GM12878 (cell line): ENCODE measurements around the gene OR6C75.
"Not testable (repeated sequence)": the region's sequence is repeated elsewhere in the genome, so short reads cannot be mapped to it uniquely, and the experiment has no call there.

ENCODE experiments used
- EP300 ChIP-seq, 2 experiments: fragments of 150-350 bp in 1 of 2; IDR thresholded peaks; 2 replicates each; pipeline ENCODE4 v1.6.1; 2011 to 2012; ENCODE audit warnings: low read depth in 2 of 2, low read length in 2 of 2, borderline replicate concordance in 1 of 2, improper control_type of control experiment in 1 of 2, inconsistent platforms in 1 of 2; ENCODE audit not compliant: control insufficient read depth in 1 of 2
- EZH2 ChIP-seq: IDR thresholded peaks from 2 replicates; pipeline ENCODE4 v1.6.1; 2012; ENCODE audit warnings: low read depth, mild to moderate bottlenecking, control low read depth, inconsistent platforms, low read length, borderline replicate concordance; ENCODE audit not compliant: control insufficient read depth
- HDAC2 ChIP-seq: fragments of 200-600 bp; sonication (generic); IDR thresholded peaks from 2 replicates; pipeline ENCODE4 v1.6.1; 2017
- MEF2A ChIP-seq: IDR thresholded peaks from 2 replicates; pipeline ENCODE4 v1.6.1; 2011; ENCODE audit warnings: low read depth, mild to moderate bottlenecking, low read length, moderate library complexity; ENCODE audit not compliant: insufficient read depth
- SIN3A ChIP-seq: IDR thresholded peaks from 2 replicates; pipeline ENCODE4 v1.6.1; 2012; ENCODE audit warnings: low read depth, low read length, improper control_type of control experiment
- SRF ChIP-seq, 2 experiments: IDR thresholded peaks; 2 replicates each; pipeline ENCODE4 v1.6.1; 2011; ENCODE audit warnings: low read depth in 2 of 2, low read length in 2 of 2, mild to moderate bottlenecking in 1 of 2, moderate library complexity in 1 of 2
- TF ChIP-seq, protein P1 (sequence below), 3 experiments: IDR thresholded peaks in 2 of 3; conservative IDR thresholded peaks in 1 of 3; 2 replicates each; pipeline ENCODE4 v1.5.1; 2011; ENCODE audit warnings: low read depth in 3 of 3, low read length in 3 of 3, mild to moderate bottlenecking in 3 of 3, control low read depth in 2 of 3, moderate library complexity in 2 of 3, inconsistent platforms in 1 of 3, mixed read lengths in 1 of 3; ENCODE audit not compliant: control insufficient read depth in 2 of 3, insufficient read depth in 1 of 3; ENCODE audit errors: extremely low read depth in 1 of 3

DNA sequence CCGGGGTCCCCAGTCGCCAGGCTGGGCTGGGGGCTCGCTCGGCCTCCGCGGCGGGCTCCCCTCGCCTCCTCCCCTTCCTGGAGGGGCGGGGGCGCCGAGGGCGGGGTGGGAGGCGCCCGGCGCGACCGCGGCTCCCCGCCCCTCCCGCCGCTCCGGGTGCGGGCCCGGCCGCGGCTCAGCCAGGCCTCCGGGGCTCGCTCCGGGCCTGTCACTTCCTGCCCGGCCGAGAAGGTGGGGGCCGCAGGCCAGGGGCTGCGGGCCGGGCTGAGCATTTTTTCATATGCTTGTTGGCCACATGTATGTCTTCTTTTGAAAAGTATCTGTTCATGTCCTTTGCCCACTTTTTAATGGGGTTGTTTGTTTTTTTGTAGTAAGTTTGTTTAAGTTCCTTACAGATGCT lies 52.1 kb downstream of the OR6C75 start:
- TF ChIP-seq, protein P1, sequence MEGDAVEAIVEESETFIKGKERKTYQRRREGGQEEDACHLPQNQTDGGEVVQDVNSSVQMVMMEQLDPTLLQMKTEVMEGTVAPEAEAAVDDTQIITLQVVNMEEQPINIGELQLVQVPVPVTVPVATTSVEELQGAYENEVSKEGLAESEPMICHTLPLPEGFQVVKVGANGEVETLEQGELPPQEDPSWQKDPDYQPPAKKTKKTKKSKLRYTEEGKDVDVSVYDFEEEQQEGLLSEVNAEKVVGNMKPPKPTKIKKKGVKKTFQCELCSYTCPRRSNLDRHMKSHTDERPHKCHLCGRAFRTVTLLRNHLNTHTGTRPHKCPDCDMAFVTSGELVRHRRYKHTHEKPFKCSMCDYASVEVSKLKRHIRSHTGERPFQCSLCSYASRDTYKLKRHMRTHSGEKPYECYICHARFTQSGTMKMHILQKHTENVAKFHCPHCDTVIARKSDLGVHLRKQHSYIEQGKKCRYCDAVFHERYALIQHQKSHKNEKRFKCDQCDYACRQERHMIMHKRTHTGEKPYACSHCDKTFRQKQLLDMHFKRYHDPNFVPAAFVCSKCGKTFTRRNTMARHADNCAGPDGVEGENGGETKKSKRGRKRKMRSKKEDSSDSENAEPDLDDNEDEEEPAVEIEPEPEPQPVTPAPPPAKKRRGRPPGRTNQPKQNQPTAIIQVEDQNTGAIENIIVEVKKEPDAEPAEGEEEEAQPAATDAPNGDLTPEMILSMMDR (IDR thresholded peaks at IDR 0.05 in 2 of 3, conservative IDR thresholded peaks at IDR 0.05 in 1 of 3; ENCODE audit: control insufficient read depth in 2 of 3, extremely low read depth in 1 of 3, insufficient read depth in 1 of 3, low read depth in 3 of 3, low read length in 3 of 3), result not testable (repeated sequence)
- TF ChIP-seq SIN3A; EP300 (IDR thresholded peaks at IDR 0.05; ENCODE audit: borderline replicate concordance in 1 of 2, control insufficient read depth in 1 of 2, low read depth in 2 of 2, low read length in 2 of 2); HDAC2; EZH2; SRF (IDR thresholded peaks at IDR 0.05; ENCODE audit: low read depth in 2 of 2, low read length in 2 of 2); MEF2A: not testable (repeated sequence)
